Ishikawa (cell line): ENCODE results near the gene ZBTB7C.
A peak's percentile ranks its signal among the peaks of the same experiment; 100 is the strongest.

Source experiments
- CEBPB ChIP-seq: IDR thresholded peaks from 2 replicates; pipeline ENCODE4 v1.6.1; 2012
- CREB1 ChIP-seq: IDR thresholded peaks from 2 replicates; pipeline ENCODE4 v1.6.1; 2012; ENCODE audit warnings: low read depth
- EGR1 ChIP-seq: IDR thresholded peaks from 2 replicates; pipeline ENCODE4 v1.6.1; 2012
- EP300 ChIP-seq: IDR thresholded peaks from 2 replicates; pipeline ENCODE4 v1.6.1; 2012; ENCODE audit warnings: borderline replicate concordance
- FOXM1 ChIP-seq: IDR thresholded peaks from 2 replicates; pipeline ENCODE4 v1.6.1; 2012; ENCODE audit warnings: low read depth, borderline replicate concordance
- NFIC ChIP-seq: IDR thresholded peaks from 2 replicates; pipeline ENCODE4 v1.6.1; 2012
- RAD21 ChIP-seq: IDR thresholded peaks from 2 replicates; pipeline ENCODE4 v1.6.1; 2012; ENCODE audit warnings: low read depth
- TAF1 ChIP-seq: IDR thresholded peaks from 2 replicates; pipeline ENCODE4 v1.6.1; 2012; ENCODE audit warnings: low read depth, mild to moderate bottlenecking
- TCF12 ChIP-seq: IDR thresholded peaks from 2 replicates; pipeline ENCODE4 v1.6.1; 2012; ENCODE audit warnings: low read depth
- TEAD4 ChIP-seq: IDR thresholded peaks from 2 replicates; pipeline ENCODE4 v1.6.1; 2012
- YY1 ChIP-seq: IDR thresholded peaks from 2 replicates; pipeline ENCODE4 v1.6.1; 2012; ENCODE audit warnings: low read depth
- ZBTB7A ChIP-seq: IDR thresholded peaks from 2 replicates; pipeline ENCODE4 v1.6.1; 2012; ENCODE audit warnings: low read depth
- TF ChIP-seq, protein P1 (sequence below): IDR thresholded peaks from 2 replicates; pipeline ENCODE4 v1.6.1; 2012; ENCODE audit warnings: low read depth, mild to moderate bottlenecking
- TF ChIP-seq, protein P2 (sequence below): IDR thresholded peaks from 2 replicates; pipeline ENCODE4 v1.6.1; 2012
- TF ChIP-seq, protein P3 (sequence below): IDR thresholded peaks from 2 replicates; pipeline ENCODE4 v1.6.1; 2012

ZBTB7C gene

DNA sequence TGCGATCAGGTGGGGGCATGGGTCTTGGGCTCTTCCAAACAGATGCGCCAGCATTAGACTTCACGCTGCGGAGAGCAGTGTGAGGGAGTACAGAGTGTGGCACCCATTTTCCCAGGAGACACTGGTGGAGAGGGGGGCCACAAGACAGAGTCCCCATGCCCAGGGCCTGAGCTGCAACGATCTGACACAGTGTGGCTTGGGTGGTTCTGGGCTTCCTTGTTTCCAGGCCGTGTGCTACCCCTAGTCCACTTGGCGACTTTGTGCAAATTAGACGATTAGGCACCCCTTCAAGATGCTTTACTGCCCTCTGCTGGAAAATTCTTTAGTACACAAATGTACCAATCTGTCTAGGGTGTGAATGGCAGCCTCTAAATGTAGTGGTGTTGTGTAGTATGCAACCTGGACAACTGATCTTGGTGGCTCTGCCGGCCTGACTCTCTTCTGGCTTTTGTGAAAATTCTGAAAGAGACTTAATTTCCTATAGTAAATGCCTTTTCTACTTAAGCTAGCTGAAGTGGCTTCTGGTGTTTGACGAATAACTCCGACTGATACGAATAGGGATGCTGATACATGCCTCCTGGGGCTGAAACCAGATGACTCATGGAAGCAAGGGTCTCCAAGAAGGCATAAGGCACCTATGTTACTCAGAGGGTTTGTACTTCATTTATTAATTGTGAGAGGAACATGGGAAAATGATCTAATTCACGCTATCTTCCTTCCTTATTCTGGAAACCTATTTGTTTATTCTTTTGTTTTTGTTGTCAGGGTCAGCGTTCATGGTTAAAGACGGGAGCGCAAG lies 386.5 kb downstream of the ZBTB7C start:
- TF ChIP-seq NFIC: no peak
- peak; percentile 88 for TF ChIP-seq RAD21
- TF ChIP-seq TCF12: no peak
- TF ChIP-seq YY1: no peak
- no peak for TF ChIP-seq FOXM1

- TF ChIP-seq TEAD4: no peak
- no peak for TF ChIP-seq TCF12
- no peak for TF ChIP-seq NFIC
- TF ChIP-seq RAD21: no peak
- no peak for TF ChIP-seq ZBTB7A
- no peak for TF ChIP-seq YY1
- no peak for TF ChIP-seq EGR1
- TF ChIP-seq FOXM1: no peak
- TF ChIP-seq CEBPB: no peak
- TF ChIP-seq, protein P1, sequence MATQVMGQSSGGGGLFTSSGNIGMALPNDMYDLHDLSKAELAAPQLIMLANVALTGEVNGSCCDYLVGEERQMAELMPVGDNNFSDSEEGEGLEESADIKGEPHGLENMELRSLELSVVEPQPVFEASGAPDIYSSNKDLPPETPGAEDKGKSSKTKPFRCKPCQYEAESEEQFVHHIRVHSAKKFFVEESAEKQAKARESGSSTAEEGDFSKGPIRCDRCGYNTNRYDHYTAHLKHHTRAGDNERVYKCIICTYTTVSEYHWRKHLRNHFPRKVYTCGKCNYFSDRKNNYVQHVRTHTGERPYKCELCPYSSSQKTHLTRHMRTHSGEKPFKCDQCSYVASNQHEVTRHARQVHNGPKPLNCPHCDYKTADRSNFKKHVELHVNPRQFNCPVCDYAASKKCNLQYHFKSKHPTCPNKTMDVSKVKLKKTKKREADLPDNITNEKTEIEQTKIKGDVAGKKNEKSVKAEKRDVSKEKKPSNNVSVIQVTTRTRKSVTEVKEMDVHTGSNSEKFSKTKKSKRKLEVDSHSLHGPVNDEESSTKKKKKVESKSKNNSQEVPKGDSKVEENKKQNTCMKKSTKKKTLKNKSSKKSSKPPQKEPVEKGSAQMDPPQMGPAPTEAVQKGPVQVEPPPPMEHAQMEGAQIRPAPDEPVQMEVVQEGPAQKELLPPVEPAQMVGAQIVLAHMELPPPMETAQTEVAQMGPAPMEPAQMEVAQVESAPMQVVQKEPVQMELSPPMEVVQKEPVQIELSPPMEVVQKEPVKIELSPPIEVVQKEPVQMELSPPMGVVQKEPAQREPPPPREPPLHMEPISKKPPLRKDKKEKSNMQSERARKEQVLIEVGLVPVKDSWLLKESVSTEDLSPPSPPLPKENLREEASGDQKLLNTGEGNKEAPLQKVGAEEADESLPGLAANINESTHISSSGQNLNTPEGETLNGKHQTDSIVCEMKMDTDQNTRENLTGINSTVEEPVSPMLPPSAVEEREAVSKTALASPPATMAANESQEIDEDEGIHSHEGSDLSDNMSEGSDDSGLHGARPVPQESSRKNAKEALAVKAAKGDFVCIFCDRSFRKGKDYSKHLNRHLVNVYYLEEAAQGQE: no peak
- TF ChIP-seq TAF1: no peak
- no peak for TF ChIP-seq EP300
- TF ChIP-seq, protein P2, sequence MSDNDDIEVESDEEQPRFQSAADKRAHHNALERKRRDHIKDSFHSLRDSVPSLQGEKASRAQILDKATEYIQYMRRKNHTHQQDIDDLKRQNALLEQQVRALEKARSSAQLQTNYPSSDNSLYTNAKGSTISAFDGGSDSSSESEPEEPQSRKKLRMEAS: no peak
- TF ChIP-seq CREB1: no peak
- TF ChIP-seq, protein P3, sequence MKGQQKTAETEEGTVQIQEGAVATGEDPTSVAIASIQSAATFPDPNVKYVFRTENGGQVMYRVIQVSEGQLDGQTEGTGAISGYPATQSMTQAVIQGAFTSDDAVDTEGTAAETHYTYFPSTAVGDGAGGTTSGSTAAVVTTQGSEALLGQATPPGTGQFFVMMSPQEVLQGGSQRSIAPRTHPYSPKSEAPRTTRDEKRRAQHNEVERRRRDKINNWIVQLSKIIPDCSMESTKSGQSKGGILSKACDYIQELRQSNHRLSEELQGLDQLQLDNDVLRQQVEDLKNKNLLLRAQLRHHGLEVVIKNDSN: no peak
These were observed 387.2 kb downstream of the ZBTB7C start for GRCh38 chr18:48022021-48022420.

GRCh38 chr18:48021273-48021914 lies 387.8 kb downstream of the ZBTB7C start:
- TF ChIP-seq ZBTB7A (no peak), TEAD4 (no peak), CEBPB (no peak), EGR1 (no peak), YY1 (no peak), NFIC (no peak), CREB1 (no peak), FOXM1 (no peak), RAD21 (no peak), TAF1 (no peak), TCF12 (no peak), EP300 (no peak)
- TF ChIP-seq, protein P2: no peak
- TF ChIP-seq, protein P3: no peak
- TF ChIP-seq, protein P1: no peak

DNA sequence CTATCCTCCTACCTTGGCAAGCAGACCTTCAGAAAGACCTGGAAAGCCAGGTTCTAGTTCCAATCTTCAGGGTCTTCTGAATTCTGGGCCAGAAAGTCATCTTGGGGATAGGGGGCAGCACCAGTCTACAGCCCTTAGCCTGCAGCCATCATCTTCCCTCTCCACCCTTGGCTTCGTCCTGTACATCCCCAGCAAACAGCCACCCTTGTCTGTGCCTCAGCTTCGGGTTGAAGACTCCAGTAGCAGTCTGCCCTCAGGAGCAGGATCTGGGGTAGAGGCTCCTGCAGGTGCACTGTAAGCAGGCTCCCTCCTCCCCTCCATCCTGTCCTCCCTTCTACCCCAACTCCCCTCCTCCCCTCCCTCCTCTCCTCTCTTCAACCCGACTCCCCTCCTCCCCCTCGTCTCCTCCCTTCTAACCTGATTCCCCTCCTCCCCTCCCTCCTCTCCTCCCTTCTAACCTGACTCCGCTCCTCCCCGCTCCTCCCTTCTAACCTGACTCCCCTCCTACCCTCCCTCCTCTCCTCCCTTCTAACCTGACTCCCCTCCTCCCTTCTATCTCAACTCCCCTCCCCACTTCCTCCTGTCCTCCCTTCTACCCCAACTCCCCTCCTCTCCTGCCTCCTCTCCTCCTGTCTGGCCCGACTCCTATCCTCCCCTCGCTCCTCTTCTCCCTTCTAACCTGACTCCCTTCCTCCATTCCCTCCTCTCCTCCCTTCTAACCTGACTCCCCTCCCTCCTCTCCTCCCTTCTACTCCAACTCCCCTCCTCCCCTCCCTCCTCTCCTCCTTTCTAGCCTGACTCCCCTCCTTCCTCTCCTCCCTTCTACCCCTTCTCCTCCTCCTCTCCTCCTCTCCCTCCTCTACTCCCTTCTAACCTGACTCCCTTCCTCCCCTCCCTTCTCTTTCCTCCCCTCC lies 388.6 kb downstream of the ZBTB7C start:
- TF ChIP-seq EP300 (no peak), ZBTB7A (no peak), TAF1 (no peak), YY1 (no peak), CREB1 (no peak), CEBPB (no peak), TCF12 (no peak), FOXM1 (no peak)
- TF ChIP-seq, protein P1: no peak
- TF ChIP-seq, protein P3: no peak
